GM18520 (cell line): Measurements from ENCODE around the gene LDLRAD3.
"Not testable (repeated sequence)": the region's sequence is repeated elsewhere in the genome, so short reads cannot be mapped to it uniquely, and the experiment has no call there.

ENCODE experiments used
- ATAC-seq: cut with Tn5 transposase; IDR thresholded peaks from one replicate; pipeline ENCODE4 v1.9.1; 2021; ENCODE audit not compliant: unreplicated experiment

The LDLRAD3 gene

GRCh38 chr11:35986947-35987346 is 43.1 kb downstream of the LDLRAD3 start:
- ATAC-seq = no peak

DNA sequence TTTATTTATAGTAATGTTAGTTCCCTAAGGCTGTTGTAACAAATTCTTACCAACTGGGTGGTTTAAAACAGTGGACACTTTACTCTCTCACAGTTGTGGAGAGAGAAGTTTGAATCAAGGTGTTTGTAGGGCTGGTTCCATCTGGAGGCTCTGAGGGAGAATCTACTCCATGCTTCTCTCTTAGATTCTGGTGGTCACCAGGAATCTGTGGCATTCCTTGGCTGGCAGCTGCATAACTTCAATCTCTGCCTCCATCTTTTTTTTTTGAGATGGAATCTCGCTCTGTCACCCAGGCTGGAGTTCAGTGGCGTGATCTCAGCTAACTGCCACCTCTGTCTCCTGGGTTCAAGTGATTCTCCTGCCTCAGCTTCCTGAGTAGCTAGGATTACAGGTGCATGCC is 46.3 kb downstream of the LDLRAD3 start:
- ATAC-seq = no peak

- no peak for ATAC-seq
Observed at GRCh38 chr11:35990816-35991215, 47.0 kb downstream of the LDLRAD3 start.

GRCh38 chr11:35992548-35992947 is 48.7 kb downstream of the LDLRAD3 start:
- ATAC-seq = no peak

GRCh38 chr11:35994421-35994820 is 50.6 kb downstream of the LDLRAD3 start:
- ATAC-seq = no peak

- no peak for ATAC-seq
Observed at GRCh38 chr11:35995681-35996271, 51.9 kb downstream of the LDLRAD3 start.

DNA sequence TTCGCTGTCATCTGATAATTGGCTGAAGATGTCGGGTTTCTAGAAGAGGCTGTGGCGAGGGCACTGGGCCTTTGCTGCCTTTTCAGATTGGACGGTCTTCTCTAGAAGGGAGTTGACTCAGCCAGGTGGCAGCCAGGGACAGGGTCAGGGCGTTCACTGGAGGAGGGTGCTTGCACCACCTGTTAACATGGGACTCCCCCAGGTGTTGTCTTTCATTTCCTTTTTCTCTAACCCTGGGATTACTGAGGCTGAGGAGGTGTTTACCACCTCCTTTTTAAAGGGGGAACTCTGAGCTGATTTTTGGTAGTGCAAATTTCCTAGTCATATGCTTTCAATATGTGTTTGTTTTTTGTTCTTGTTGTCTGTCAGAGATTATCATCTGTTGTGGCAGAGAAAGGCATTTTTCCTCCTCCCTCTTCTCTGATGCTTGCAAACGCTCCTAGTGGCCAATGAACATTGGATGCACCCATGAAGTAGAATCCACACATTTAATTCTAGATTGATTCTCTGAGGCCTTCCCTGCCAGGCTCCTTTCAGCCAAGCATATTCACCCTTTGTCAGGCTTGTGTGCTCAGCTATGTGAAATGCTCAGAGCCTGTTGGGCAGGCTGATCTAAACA is 54.1 kb downstream of the LDLRAD3 start:
- ATAC-seq = no peak

GRCh38 chr11:35998634-35999033 is 54.8 kb downstream of the LDLRAD3 start:
- no peak for ATAC-seq

- no peak for ATAC-seq
Observed at GRCh38 chr11:36000616-36001190, 56.8 kb downstream of the LDLRAD3 start.

GRCh38 chr11:36002196-36002595 is 58.3 kb downstream of the LDLRAD3 start:
- no peak for ATAC-seq

DNA sequence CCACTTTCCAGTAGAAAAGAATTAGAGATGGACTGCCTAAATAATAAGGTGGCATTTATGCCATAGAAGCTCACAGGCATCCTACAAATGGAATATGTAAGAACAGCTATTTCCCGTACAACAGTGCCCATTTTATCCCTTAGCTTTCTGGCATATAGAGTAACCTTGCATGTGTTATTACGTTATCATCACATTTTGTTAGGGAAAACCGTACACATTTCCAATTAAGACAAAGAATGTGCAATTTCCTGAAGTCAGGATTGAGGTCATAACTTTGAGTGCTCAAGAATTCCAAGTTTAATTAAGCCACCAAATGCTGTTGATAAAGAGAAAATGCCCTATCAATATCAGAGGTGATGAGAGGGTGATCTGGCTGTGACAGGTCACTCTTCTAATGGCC is 58.9 kb downstream of the LDLRAD3 start:
- ATAC-seq = no peak

DNA sequence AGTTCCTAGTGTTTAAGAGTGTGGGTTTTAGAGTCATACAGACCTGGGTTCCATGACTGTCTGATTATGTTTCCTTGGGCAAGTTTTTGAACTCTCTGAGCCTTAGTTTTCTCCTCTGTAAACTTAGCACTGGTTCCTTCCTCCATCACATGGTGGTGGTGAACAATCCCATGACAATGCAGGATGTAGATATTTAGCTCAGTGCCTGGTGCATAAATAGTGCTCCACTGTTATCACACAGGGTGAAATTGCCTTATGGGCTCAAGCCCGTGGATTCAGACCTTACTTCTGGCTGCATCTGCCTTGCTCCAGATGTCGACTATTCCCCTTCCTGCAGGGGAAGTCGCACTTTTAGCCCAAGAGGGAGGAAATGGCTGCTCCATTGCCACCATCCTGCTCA is 62.7 kb downstream of the LDLRAD3 start:
- no peak for ATAC-seq

GRCh38 chr11:36007127-36007655 is 63.3 kb downstream of the LDLRAD3 start:
- no peak for ATAC-seq

- ATAC-seq = no peak
Observed at GRCh38 chr11:36008584-36008983, 64.7 kb downstream of the LDLRAD3 start.

DNA sequence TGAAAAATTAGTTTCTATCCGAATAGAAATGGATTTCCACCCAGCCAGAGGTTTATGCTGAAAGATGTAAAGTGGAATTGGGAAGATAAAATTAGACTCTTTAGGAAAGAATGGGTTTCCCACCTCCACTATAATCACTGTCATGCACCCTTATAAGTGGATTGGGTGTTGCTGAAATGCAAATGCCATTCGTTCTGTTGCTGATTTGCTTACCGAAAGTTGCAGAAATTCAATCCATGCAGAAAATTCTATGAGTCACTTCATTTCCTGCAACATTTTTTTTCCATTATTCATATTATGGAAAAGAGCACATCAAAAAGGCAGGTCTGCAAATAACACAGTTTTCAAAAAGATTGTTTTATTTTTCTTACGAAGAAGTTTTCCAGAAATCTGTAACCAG is 65.6 kb downstream of the LDLRAD3 start:
- ATAC-seq = no peak

DNA sequence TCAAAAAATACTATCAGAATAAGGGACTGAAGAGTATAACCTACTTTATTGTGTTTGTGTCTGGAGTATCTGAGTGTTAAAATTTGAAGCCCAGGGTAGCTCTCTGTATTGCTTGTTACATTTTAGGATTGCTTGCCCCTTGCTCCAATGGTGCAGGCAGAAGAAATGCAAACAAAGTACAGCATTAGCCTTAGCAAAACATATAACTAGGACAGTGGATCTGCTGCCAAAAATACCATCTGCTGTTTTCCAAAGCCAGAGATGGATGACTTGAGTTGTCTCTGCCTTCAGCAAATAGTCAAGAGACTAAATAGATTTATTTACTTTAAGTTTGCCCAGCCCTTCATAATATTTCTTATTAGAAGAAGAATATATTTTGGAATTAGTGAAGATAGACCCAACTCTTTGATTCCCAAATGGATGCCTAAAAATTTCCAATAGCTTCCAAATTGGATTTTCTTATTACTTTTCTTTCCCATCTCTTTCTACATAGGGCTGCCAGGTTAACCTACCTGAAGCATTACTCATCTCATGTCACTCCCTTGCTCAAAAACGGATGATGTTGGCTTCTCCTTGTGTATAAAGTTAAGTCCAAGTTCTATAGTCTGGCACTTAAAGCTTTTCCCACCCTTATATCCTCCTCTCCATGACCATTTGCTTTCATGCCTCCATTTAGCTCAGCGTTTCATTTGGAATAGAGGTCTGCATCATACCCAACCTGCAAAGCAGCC is 66.3 kb downstream of the LDLRAD3 start:
- no peak for ATAC-seq

DNA sequence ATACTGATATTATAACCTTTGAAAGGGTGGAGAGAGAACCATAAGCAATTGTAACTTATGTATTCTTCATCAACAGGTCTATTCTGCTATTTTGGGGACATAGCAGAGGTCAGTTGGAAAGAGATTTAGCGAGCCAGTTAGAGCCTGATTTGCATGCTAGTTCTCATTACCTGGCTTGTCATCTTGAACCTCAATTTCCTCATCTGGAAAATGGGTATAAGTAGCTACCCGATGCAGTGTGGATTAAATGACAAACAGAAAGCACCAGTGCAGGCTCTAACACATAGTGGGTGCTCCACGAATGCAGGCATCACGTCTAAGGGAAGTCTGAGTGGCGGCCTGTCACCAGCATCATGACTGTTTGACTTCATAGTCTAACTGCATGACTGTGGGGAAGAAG is 67.7 kb downstream of the LDLRAD3 start:
- ATAC-seq = no peak

- ATAC-seq = no peak
Observed at GRCh38 chr11:36012455-36012854, 68.6 kb downstream of the LDLRAD3 start.

- no peak for ATAC-seq
Observed at GRCh38 chr11:36012979-36013378, 69.1 kb downstream of the LDLRAD3 start.

GRCh38 chr11:36013446-36013845 is 69.6 kb downstream of the LDLRAD3 start:
- not testable (repeated sequence) for ATAC-seq

- ATAC-seq = no peak
Observed at GRCh38 chr11:36013950-36014897, 70.4 kb downstream of the LDLRAD3 start.
